ENCODE results near the gene NT5M.

DNA sequence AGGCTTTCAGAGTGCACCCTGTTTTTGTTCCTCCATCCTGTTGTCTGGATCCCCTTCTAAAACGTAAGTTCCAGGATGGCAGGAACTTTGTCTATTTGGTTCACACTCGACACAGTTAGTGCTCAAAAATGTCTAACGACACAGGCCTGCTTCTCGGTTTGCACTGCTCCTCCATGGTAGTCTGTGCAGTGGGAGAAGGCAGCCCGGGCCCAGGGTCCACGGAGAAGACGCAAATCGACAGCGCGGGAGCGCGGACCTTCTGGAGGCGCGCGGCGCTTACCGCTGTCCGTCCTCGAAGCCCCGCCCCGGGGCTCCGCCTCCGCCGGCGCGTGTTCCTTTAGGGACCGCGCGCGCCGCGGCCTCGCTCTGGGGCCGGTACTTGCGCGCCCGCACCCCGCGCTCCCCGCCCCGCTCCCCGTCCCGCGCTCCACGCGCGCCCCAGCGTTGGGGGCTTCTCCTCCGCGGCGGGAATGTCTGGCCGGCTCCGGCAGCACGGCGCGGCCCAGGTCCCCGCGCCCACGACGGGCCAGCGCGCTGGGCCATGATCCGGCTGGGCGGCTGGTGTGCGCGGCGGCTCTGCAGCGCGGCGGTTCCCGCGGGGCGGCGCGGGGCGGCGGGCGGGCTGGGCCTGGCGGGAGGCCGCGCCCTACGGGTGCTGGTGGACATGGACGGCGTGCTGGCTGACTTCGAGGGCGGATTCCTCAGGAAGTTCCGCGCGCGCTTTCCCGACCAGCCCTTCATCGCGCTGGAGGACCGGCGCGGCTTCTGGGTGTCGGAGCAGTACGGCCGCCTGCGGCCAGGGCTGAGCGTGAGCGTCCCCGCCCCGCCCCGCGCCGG lies at the start of gene NT5M:
- TF ChIP-seq, protein P1, sequence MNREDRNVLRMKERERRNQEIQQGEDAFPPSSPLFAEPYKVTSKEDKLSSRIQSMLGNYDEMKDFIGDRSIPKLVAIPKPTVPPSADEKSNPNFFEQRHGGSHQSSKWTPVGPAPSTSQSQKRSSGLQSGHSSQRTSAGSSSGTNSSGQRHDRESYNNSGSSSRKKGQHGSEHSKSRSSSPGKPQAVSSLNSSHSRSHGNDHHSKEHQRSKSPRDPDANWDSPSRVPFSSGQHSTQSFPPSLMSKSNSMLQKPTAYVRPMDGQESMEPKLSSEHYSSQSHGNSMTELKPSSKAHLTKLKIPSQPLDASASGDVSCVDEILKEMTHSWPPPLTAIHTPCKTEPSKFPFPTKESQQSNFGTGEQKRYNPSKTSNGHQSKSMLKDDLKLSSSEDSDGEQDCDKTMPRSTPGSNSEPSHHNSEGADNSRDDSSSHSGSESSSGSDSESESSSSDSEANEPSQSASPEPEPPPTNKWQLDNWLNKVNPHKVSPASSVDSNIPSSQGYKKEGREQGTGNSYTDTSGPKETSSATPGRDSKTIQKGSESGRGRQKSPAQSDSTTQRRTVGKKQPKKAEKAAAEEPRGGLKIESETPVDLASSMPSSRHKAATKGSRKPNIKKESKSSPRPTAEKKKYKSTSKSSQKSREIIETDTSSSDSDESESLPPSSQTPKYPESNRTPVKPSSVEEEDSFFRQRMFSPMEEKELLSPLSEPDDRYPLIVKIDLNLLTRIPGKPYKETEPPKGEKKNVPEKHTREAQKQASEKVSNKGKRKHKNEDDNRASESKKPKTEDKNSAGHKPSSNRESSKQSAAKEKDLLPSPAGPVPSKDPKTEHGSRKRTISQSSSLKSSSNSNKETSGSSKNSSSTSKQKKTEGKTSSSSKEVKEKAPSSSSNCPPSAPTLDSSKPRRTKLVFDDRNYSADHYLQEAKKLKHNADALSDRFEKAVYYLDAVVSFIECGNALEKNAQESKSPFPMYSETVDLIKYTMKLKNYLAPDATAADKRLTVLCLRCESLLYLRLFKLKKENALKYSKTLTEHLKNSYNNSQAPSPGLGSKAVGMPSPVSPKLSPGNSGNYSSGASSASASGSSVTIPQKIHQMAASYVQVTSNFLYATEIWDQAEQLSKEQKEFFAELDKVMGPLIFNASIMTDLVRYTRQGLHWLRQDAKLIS (CRISPR knock-in tag; IDR thresholded peaks at IDR 0.05; ENCODE audit: borderline replicate concordance), result no peak
- TF ChIP-seq RORB (CRISPR knock-in tag; IDR thresholded peaks at IDR 0.05), result no peak
- no peak for TF ChIP-seq NFYB (CRISPR knock-in tag; conservative IDR thresholded peaks at IDR 0.05; ENCODE audit: low read depth)
- TF ChIP-seq SMAD4 (CRISPR knock-in tag; IDR thresholded peaks at IDR 0.05), result no peak
- TF ChIP-seq, protein P2, sequence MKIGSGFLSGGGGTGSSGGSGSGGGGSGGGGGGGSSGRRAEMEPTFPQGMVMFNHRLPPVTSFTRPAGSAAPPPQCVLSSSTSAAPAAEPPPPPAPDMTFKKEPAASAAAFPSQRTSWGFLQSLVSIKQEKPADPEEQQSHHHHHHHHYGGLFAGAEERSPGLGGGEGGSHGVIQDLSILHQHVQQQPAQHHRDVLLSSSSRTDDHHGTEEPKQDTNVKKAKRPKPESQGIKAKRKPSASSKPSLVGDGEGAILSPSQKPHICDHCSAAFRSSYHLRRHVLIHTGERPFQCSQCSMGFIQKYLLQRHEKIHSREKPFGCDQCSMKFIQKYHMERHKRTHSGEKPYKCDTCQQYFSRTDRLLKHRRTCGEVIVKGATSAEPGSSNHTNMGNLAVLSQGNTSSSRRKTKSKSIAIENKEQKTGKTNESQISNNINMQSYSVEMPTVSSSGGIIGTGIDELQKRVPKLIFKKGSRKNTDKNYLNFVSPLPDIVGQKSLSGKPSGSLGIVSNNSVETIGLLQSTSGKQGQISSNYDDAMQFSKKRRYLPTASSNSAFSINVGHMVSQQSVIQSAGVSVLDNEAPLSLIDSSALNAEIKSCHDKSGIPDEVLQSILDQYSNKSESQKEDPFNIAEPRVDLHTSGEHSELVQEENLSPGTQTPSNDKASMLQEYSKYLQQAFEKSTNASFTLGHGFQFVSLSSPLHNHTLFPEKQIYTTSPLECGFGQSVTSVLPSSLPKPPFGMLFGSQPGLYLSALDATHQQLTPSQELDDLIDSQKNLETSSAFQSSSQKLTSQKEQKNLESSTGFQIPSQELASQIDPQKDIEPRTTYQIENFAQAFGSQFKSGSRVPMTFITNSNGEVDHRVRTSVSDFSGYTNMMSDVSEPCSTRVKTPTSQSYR (CRISPR knock-in tag; IDR thresholded peaks at IDR 0.05), result no peak
- TF ChIP-seq, protein P3, sequence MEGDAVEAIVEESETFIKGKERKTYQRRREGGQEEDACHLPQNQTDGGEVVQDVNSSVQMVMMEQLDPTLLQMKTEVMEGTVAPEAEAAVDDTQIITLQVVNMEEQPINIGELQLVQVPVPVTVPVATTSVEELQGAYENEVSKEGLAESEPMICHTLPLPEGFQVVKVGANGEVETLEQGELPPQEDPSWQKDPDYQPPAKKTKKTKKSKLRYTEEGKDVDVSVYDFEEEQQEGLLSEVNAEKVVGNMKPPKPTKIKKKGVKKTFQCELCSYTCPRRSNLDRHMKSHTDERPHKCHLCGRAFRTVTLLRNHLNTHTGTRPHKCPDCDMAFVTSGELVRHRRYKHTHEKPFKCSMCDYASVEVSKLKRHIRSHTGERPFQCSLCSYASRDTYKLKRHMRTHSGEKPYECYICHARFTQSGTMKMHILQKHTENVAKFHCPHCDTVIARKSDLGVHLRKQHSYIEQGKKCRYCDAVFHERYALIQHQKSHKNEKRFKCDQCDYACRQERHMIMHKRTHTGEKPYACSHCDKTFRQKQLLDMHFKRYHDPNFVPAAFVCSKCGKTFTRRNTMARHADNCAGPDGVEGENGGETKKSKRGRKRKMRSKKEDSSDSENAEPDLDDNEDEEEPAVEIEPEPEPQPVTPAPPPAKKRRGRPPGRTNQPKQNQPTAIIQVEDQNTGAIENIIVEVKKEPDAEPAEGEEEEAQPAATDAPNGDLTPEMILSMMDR (IDR thresholded peaks at IDR 0.05), result no peak
- TF ChIP-seq, protein P4, sequence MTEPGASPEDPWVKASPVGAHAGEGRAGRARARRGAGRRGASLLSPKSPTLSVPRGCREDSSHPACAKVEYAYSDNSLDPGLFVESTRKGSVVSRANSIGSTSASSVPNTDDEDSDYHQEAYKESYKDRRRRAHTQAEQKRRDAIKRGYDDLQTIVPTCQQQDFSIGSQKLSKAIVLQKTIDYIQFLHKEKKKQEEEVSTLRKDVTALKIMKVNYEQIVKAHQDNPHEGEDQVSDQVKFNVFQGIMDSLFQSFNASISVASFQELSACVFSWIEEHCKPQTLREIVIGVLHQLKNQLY (CRISPR knock-in tag; IDR thresholded peaks at IDR 0.05), result no peak
- TF ChIP-seq, protein P5, sequence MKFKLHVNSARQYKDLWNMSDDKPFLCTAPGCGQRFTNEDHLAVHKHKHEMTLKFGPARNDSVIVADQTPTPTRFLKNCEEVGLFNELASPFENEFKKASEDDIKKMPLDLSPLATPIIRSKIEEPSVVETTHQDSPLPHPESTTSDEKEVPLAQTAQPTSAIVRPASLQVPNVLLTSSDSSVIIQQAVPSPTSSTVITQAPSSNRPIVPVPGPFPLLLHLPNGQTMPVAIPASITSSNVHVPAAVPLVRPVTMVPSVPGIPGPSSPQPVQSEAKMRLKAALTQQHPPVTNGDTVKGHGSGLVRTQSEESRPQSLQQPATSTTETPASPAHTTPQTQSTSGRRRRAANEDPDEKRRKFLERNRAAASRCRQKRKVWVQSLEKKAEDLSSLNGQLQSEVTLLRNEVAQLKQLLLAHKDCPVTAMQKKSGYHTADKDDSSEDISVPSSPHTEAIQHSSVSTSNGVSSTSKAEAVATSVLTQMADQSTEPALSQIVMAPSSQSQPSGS (CRISPR knock-in tag; IDR thresholded peaks at IDR 0.05; ENCODE audit: borderline replicate concordance, low read depth), result no peak
